DND-41 (cell line): ENCODE measurements around the gene SPRN.

Source experiments
- EZH2 ChIP-seq: IDR thresholded peaks from 3 replicates; pipeline ENCODE4 v1.6.1; 2012; ENCODE audit warnings: borderline replicate concordance, low read depth, mild to moderate bottlenecking, moderate library complexity, low read length, inconsistent platforms; ENCODE audit not compliant: severe bottlenecking
- TF ChIP-seq, protein P1 (sequence below): IDR thresholded peaks from 2 replicates; pipeline ENCODE4 v1.5.1; 2012; ENCODE audit warnings: borderline replicate concordance, low read length, moderate library complexity, mild to moderate bottlenecking; ENCODE audit not compliant: poor library complexity, severe bottlenecking; ENCODE audit errors: extremely low read depth

GRCh38 chr10:133393401-133394063, 30.9 kb downstream of the SPRN start:
- TF ChIP-seq, protein P1, sequence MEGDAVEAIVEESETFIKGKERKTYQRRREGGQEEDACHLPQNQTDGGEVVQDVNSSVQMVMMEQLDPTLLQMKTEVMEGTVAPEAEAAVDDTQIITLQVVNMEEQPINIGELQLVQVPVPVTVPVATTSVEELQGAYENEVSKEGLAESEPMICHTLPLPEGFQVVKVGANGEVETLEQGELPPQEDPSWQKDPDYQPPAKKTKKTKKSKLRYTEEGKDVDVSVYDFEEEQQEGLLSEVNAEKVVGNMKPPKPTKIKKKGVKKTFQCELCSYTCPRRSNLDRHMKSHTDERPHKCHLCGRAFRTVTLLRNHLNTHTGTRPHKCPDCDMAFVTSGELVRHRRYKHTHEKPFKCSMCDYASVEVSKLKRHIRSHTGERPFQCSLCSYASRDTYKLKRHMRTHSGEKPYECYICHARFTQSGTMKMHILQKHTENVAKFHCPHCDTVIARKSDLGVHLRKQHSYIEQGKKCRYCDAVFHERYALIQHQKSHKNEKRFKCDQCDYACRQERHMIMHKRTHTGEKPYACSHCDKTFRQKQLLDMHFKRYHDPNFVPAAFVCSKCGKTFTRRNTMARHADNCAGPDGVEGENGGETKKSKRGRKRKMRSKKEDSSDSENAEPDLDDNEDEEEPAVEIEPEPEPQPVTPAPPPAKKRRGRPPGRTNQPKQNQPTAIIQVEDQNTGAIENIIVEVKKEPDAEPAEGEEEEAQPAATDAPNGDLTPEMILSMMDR = no peak
- TF ChIP-seq EZH2 = no peak
